GM12872 (cell line): ENCODE data around the gene DYNC2LI1.

Experiments used
- TF ChIP-seq, protein P1 (sequence below): IDR thresholded peaks from 3 replicates; pipeline ENCODE4 v1.5.1; 2011; ENCODE audit warnings: low read depth, mild to moderate bottlenecking, low read length, moderate library complexity; ENCODE audit not compliant: insufficient read depth

DYNC2LI1 gene

GRCh38 chr2:43851011-43851980 lies 77.5 kb downstream of the DYNC2LI1 start:
- TF ChIP-seq, protein P1, sequence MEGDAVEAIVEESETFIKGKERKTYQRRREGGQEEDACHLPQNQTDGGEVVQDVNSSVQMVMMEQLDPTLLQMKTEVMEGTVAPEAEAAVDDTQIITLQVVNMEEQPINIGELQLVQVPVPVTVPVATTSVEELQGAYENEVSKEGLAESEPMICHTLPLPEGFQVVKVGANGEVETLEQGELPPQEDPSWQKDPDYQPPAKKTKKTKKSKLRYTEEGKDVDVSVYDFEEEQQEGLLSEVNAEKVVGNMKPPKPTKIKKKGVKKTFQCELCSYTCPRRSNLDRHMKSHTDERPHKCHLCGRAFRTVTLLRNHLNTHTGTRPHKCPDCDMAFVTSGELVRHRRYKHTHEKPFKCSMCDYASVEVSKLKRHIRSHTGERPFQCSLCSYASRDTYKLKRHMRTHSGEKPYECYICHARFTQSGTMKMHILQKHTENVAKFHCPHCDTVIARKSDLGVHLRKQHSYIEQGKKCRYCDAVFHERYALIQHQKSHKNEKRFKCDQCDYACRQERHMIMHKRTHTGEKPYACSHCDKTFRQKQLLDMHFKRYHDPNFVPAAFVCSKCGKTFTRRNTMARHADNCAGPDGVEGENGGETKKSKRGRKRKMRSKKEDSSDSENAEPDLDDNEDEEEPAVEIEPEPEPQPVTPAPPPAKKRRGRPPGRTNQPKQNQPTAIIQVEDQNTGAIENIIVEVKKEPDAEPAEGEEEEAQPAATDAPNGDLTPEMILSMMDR, result no peak

DNA sequence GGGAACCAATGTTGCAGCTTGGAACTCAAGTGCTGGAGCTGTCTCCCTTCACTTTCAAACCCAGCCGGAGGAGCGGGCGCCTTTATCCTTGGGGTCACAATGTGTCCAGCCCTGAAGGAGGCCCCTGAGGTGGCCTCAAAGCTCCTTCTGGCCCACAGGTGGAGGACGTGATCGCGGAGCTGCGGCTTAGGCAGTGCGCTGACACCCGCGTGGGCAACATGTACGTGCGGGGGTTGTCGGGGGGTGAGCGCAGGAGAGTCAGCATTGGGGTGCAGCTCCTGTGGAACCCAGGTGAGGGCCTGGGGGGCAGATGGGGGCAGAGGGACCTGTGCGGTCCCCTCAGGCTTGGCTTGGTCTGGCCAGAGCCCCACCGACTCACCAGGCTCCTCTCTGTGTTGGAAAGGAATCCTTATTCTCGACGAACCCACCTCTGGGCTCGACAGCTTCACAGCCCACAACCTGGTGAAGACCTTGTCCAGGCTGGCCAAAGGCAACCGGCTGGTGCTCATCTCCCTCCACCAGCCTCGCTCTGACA lies 78.4 kb downstream of the DYNC2LI1 start:
- TF ChIP-seq, protein P1, result no peak

GRCh38 chr2:43853141-43854081 lies 79.6 kb downstream of the DYNC2LI1 start:
- TF ChIP-seq, protein P1, result no peak

DNA sequence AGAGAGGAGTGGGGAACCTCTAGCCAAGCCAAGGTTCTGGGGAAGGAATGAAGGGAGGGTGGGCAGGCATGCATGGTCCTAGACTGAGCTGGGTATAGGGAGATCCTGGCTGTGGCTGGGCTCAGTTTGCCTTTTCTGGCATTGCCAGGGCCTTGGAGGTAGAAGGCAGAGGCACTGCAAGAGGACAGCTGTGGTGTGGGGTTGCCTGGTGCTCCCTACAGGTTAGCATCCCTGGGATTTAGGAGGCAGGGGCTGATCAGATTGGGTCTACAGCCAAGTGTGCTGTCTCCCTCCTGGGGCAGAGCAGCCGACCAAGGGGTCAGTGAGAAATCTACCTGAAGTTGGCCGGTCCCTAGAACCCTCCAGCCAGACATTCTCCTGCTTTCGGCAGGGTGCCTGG lies 80.8 kb downstream of the DYNC2LI1 start:
- TF ChIP-seq, protein P1, result no peak

GRCh38 chr2:43855292-43855691 lies 81.5 kb downstream of the DYNC2LI1 start:
- TF ChIP-seq, protein P1, result no peak
